Lower lobe of right lung (tissue), 2 donors: ENCODE data around the gene ABHD6. TPM values are rescaled to one million over a fixed set of nuclear protein-coding genes. Genes with fewer than 3 reads are reported as not detected.

Experiments
- ATAC-seq, 2 donors: fragments of 200-7000 bp; cut with Tn5 transposase; one replicate each; pipeline ENCODE4 v1.9.1; 2020 to 2022; ENCODE audit warnings: mild to moderate bottlenecking in 2 of 2, moderate library complexity in 2 of 2
- DNase-seq: peaks from one replicate; pipeline ENCODE4 v3.0.0-alpha.2; 2020
- H3K27ac ChIP-seq: fragments of 200-600 bp; one replicate; pipeline ENCODE4 v1.8.0; 2022
- H3K27me3 ChIP-seq: fragments of 200-600 bp; one replicate; pipeline ENCODE4 v1.8.0; 2022; ENCODE audit warnings: low read depth
- H3K36me3 ChIP-seq: fragments of 200-600 bp; one replicate; pipeline ENCODE4 v1.8.0; 2022; ENCODE audit warnings: mild to moderate bottlenecking
- H3K4me1 ChIP-seq: fragments of 200-600 bp; one replicate; pipeline ENCODE4 v1.8.0; 2022
- H3K4me3 ChIP-seq: fragments of 200-600 bp; one replicate; pipeline ENCODE4 v1.8.0; 2022; ENCODE audit warnings: mild to moderate bottlenecking
- H3K9me3 ChIP-seq: fragments of 200-600 bp; one replicate; pipeline ENCODE4 v1.8.0; 2022
- intact Hi-C: fragments of 100-400 bp; cut with DNase I; formaldehyde crosslinking; loops from one replicate; pipeline ENCODE4 v1.11.0; 2022
- total RNA-seq: library from RNA; stranded (reverse); fragmentation: NEBNext Ultra II Directional; extraction: Animal tissue kit (Norgen Biotek cat#: 25700); gene quantifications from one replicate; pipeline ENCODE4 v1.2.1, GENCODE V29; 2021
- TF ChIP-seq, protein P1 (sequence below): fragments of 200-600 bp; IDR thresholded peaks from one replicate; pipeline ENCODE4 v1.8.0; 2022; ENCODE audit warnings: antibody characterized with exemption, mild to moderate bottlenecking
- donor health status: DM: no; HTN: yes; CAD: no; lungs with severe emphysema.

ABHD6 gene
- total RNA-seq, 1 donor from 2014 or later = 16.2 TPM

- intact Hi-C loops = no loop called here
- Histone ChIP-seq H3K36me3 (no peaks in the 10 kb centered on the region), H3K4me3 (no peak overlapping the region), H3K4me1 (peaks cover 16% of the 10 kb centered on the region), H3K27ac (no peak overlapping the region), H3K9me3 (no peaks in the 10 kb centered on the region), H3K27me3 (no peaks in the 10 kb centered on the region)
- DNase-seq (no peak), ATAC-seq (no peak)
- TF ChIP-seq, protein P1, sequence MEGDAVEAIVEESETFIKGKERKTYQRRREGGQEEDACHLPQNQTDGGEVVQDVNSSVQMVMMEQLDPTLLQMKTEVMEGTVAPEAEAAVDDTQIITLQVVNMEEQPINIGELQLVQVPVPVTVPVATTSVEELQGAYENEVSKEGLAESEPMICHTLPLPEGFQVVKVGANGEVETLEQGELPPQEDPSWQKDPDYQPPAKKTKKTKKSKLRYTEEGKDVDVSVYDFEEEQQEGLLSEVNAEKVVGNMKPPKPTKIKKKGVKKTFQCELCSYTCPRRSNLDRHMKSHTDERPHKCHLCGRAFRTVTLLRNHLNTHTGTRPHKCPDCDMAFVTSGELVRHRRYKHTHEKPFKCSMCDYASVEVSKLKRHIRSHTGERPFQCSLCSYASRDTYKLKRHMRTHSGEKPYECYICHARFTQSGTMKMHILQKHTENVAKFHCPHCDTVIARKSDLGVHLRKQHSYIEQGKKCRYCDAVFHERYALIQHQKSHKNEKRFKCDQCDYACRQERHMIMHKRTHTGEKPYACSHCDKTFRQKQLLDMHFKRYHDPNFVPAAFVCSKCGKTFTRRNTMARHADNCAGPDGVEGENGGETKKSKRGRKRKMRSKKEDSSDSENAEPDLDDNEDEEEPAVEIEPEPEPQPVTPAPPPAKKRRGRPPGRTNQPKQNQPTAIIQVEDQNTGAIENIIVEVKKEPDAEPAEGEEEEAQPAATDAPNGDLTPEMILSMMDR = no peak
Measured at GRCh38 chr3:58190882-58191281, 46.7 kb upstream of the ABHD6 start.

DNA sequence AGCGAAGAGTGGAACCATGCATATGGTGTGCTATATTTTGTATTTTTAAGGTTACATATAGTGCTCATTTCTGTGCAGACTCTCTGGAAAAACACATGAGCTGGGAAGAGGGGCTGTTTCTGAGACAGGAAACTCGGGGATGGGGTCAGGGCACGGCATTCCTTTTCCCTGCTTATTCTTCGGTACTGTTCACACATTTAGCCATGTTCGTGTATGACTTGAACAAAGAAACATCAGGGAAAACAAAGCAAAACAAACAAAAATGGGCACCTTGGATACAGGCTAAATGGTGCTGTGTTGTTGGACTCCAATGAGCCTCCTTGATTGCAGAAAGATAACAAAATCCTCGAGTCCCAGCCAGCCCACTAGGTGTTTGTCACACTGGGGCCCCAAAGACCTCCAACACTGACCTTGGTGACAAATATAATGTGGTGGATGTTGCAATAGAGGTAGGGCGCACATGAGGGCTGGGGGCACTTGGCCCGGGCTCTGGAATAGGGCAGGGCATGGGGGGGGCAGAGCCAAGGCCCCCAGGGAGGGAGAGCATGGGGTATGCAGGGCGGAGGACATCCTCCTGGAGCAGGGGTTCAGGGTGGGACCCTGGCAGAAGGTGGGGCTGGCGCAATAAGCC lies 46.1 kb upstream of the ABHD6 start:
- Histone ChIP-seq H3K4me1 (peaks cover 16% of the 10 kb centered on the region), H3K4me3 (no peak overlapping the region), H3K36me3 (no peaks in the 10 kb centered on the region), H3K27ac (no peak overlapping the region), H3K27me3 (no peaks in the 10 kb centered on the region), H3K9me3 (no peaks in the 10 kb centered on the region)
- no peak for ATAC-seq
- no peak for DNase-seq
- intact Hi-C loops = no loop called here
- TF ChIP-seq, protein P1 = no peak

DNA sequence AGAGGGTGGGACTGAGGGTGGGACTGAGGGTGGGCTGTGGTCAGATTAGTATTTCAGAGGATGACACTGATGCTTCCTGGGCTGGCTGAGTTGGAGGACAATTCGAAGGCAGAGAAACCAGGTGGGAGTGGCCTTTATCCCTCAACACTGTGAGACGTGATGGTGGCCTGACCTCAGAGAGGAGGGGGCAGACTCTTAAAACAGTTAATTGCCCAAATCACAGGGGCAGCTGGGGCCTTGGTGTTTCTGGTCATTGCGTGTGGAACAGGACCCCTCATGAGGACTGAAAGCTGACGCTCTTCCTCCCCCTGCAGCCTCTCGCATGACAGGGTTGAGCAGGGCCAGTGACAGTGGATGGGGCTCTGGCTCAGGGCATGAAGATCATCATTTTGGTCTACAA lies 45.5 kb upstream of the ABHD6 start:
- Histone ChIP-seq H3K4me1 (peaks cover 16% of the 10 kb centered on the region), H3K27me3 (no peaks in the 10 kb centered on the region), H3K36me3 (no peaks in the 10 kb centered on the region), H3K4me3 (no peak overlapping the region), H3K27ac (no peak overlapping the region), H3K9me3 (no peaks in the 10 kb centered on the region)
- ATAC-seq (no peak), DNase-seq (no peak)
- intact Hi-C loops = no loop called here
- TF ChIP-seq, protein P1 = no peak

GRCh38 chr3:58193682-58194407 lies 43.7 kb upstream of the ABHD6 start:
- Histone ChIP-seq H3K4me1 (peaks cover 17% of the 10 kb centered on the region), H3K4me3 (no peak overlapping the region), H3K9me3 (no peaks in the 10 kb centered on the region), H3K27ac (no peak overlapping the region), H3K27me3 (no peaks in the 10 kb centered on the region), H3K36me3 (no peaks in the 10 kb centered on the region)
- intact Hi-C loops = no loop called here
- ATAC-seq (no peak), DNase-seq (no peak)
- TF ChIP-seq, protein P1 = no peak

DNA sequence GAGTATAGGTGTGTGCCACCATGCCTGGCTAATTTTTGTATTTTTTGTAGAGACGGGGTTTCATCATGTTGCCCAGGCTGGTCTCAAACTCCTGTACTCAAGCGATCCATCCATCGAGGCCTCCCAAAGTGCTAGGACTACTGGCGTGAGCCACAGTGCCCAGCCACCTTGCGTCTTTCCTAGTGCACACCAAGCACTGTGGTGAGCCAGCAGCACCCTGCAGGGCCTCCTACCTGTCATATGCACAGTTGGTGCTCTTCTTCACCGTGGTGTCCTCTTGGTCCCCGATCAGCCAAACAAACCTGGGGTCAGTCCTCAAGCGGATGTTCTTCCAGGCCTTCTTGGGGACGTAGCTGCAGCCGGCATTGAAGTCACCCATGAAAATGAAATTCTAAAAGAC lies 40.0 kb upstream of the ABHD6 start:
- no peak for ATAC-seq
- Histone ChIP-seq H3K4me1 (peaks cover 32% of the 10 kb centered on the region), H3K36me3 (no peaks in the 10 kb centered on the region), H3K27me3 (no peaks in the 10 kb centered on the region), H3K9me3 (no peaks in the 10 kb centered on the region), H3K27ac (peak overlapping the region; percentile 68), H3K4me3 (no peak overlapping the region)
- intact Hi-C loops = no loop called here
- TF ChIP-seq, protein P1 = no peak
- DNase-seq = no peak
